Neural cell (in vitro differentiated cells): ENCODE results near the gene CCDC9B. TPM values are rescaled to one million over a fixed set of nuclear protein-coding genes. Genes with fewer than 3 reads are reported as not detected.

Experiments used
- H2AFZ ChIP-seq: fragments of 200-600, 300-800 bp; sonication (generic), shearing (Covaris generic); 2 replicates; pipeline ENCODE4 v1.6.0; 2014; ENCODE audit warnings: low read depth, mild to moderate bottlenecking, antibody characterized with exemption, low read length, moderate library complexity
- H3F3A ChIP-seq: fragments of 200-600 bp; shearing (Covaris generic); 2 replicates; pipeline ENCODE4 v1.6.1; 2016; ENCODE audit warnings: mild to moderate bottlenecking, moderate library complexity, mixed read lengths, antibody characterized with exemption, low read length; ENCODE audit not compliant: insufficient read depth, poor library complexity, severe bottlenecking
- H3K27ac ChIP-seq: fragments of 200-600, 300-800 bp; sonication (generic), shearing (Covaris generic); 2 replicates; pipeline ENCODE4 v1.5.1; 2014; ENCODE audit warnings: mild to moderate bottlenecking, low read length, moderate library complexity
- H3K27me3 ChIP-seq: fragments of 300-800, 200-600 bp; sonication (generic), shearing (Covaris generic); 2 replicates; pipeline ENCODE4 v1.6.0; 2014; ENCODE audit warnings: mild to moderate bottlenecking, low read depth, low read length, moderate library complexity; ENCODE audit not compliant: insufficient read depth
- H3K36me3 ChIP-seq: fragments of 300-800, 200-600 bp; sonication (generic), shearing (Covaris generic); 2 replicates; pipeline ENCODE4 v1.5.1; 2014; ENCODE audit warnings: mild to moderate bottlenecking, antibody characterized with exemption, low read length, moderate library complexity; ENCODE audit not compliant: insufficient read depth
- H3K4me2 ChIP-seq: fragments of 300-800, 200-600 bp; sonication (generic), shearing (Covaris generic); 2 replicates; pipeline ENCODE4 v1.6.0; 2014; ENCODE audit warnings: mild to moderate bottlenecking, low read length
- H3K4me3 ChIP-seq: fragments of 300-800, 200-600 bp; sonication (generic), shearing (Covaris generic); 2 replicates; pipeline ENCODE4 v1.5.1; 2014; ENCODE audit warnings: mild to moderate bottlenecking, low read length, moderate library complexity
- H3K79me2 ChIP-seq: fragments of 200-600 bp; shearing (Covaris generic); replicated peaks from 2 replicates; pipeline ENCODE4 v1.6.0; 2014; ENCODE audit warnings: mild to moderate bottlenecking, low read length, moderate library complexity; ENCODE audit not compliant: insufficient read depth
- H3K9ac ChIP-seq: fragments of 300-800, 200-600 bp; sonication (generic), shearing (Covaris generic); 2 replicates; pipeline ENCODE4 v1.6.1; 2016; ENCODE audit warnings: mild to moderate bottlenecking, low read length, mixed read lengths
- H3K9me2 ChIP-seq: fragments of 200-600 bp; shearing (Covaris generic); 2 replicates; pipeline ENCODE4 v1.6.1; 2016; ENCODE audit warnings: mild to moderate bottlenecking, low read length, mixed read lengths; ENCODE audit not compliant: insufficient read depth
- H3K9me3 ChIP-seq: fragments of 200-600, 300-800 bp; sonication (generic), shearing (Covaris generic); 2 replicates; pipeline ENCODE4 v1.6.1; 2016; ENCODE audit warnings: mild to moderate bottlenecking, mixed run types, low read length, moderate library complexity, mixed read lengths
- H4K20me1 ChIP-seq: fragments of 200-600 bp; shearing (Covaris generic); 2 replicates; pipeline ENCODE4 v1.6.1; 2016; ENCODE audit warnings: mild to moderate bottlenecking, mixed run types; ENCODE audit not compliant: insufficient read depth
- CTCF ChIP-seq: fragments of 450-650 bp; IDR thresholded peaks from 2 replicates; pipeline ENCODE4 v1.5.1; 2014; ENCODE audit warnings: antibody characterized with exemption, mild to moderate bottlenecking, moderate library complexity; ENCODE audit not compliant: poor library complexity, severe bottlenecking
- EP300 ChIP-seq: fragments of 450-650 bp; conservative IDR thresholded peaks from 2 replicates; pipeline ENCODE4 v1.6.1; 2014; ENCODE audit warnings: antibody characterized with exemption, mild to moderate bottlenecking, moderate library complexity; ENCODE audit not compliant: poor library complexity, severe bottlenecking
- EZH2 ChIP-seq: fragments of 200-600, 300-800 bp; shearing (Covaris generic), sonication (generic); IDR thresholded peaks from 2 replicates; pipeline ENCODE4 v1.6.1; 2014; ENCODE audit warnings: antibody characterized with exemption, low read length, borderline replicate concordance, mild to moderate bottlenecking; ENCODE audit not compliant: insufficient read depth, poor library complexity, severe bottlenecking
- MXI1 ChIP-seq: fragments of 450-650 bp; conservative IDR thresholded peaks from 2 replicates; pipeline ENCODE4 v1.6.1; 2014; ENCODE audit warnings: antibody characterized with exemption, mild to moderate bottlenecking; ENCODE audit not compliant: poor library complexity, severe bottlenecking
- POLR2AphosphoS5 ChIP-seq: IDR thresholded peaks from 2 replicates; pipeline ENCODE4 v1.6.1; 2012
- RAD21 ChIP-seq: fragments of 450-650 bp; conservative IDR thresholded peaks from 2 replicates; pipeline ENCODE4 v1.6.1; 2014; ENCODE audit warnings: antibody characterized with exemption, mild to moderate bottlenecking, moderate library complexity
- REST ChIP-seq: IDR thresholded peaks from 2 replicates; pipeline ENCODE4 v1.6.1; 2012; ENCODE audit warnings: borderline replicate concordance
- SMC3 ChIP-seq: fragments of 450-650 bp; conservative IDR thresholded peaks from 2 replicates; pipeline ENCODE4 v1.6.1; 2014; ENCODE audit warnings: antibody characterized with exemption, mild to moderate bottlenecking, moderate library complexity; ENCODE audit not compliant: poor library complexity
- TAF1 ChIP-seq: IDR thresholded peaks from 2 replicates; pipeline ENCODE4 v1.6.1; 2012; ENCODE audit warnings: low read depth
- polyA plus RNA-seq: library from polyadenylated mRNA; depleted of rRNA; stranded (reverse); fragments of >200 nt; gene quantifications from 2 replicates; pipeline ENCODE4 v1.2.3, GENCODE V29; 2014

CCDC9B gene
- polyA plus RNA-seq, 1 donor from 2014 or later: not detected

DNA sequence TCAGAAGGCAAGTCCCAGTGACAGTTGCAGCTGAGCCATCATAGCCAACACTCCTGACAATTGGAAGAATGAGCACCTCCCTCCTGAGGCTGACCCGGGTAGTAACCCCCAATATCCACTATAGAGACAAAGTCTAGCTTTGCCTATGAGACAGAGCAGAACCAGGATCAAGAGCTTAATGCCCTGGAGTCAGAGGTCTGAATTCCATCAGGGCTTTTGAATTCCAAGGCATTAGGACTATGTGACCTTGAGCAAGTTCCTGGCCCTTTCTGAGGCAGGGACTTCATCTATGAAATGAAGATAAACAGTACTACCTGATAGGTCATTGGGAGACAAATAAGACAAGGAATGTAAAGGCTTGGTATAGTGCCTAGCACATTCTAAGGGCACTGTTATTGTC, 20.3 kb downstream of the CCDC9B start:
- Histone ChIP-seq H3K9me2 (no peaks in the 10 kb centered on the region), H3K9me3 (no peaks in the 10 kb centered on the region), H3K4me3 (no peak overlapping the region), H4K20me1 (no peaks in the 10 kb centered on the region), H3K36me3 (no peaks in the 10 kb centered on the region), H3K27ac (peak overlapping the region; percentile 21), H3K9ac (no peak overlapping the region), H2AFZ (no peak overlapping the region), H3K27me3 (no peaks in the 10 kb centered on the region), H3F3A (no peaks in the 10 kb centered on the region), H3K79me2 (peaks cover 6% of the 10 kb centered on the region), H3K4me2 (no peak overlapping the region)
- TF ChIP-seq REST (no peak), MXI1 (no peak), CTCF (no peak), EP300 (no peak), EZH2 (no peak), POLR2AphosphoS5 (no peak), SMC3 (no peak), RAD21 (no peak), TAF1 (no peak)

DNA sequence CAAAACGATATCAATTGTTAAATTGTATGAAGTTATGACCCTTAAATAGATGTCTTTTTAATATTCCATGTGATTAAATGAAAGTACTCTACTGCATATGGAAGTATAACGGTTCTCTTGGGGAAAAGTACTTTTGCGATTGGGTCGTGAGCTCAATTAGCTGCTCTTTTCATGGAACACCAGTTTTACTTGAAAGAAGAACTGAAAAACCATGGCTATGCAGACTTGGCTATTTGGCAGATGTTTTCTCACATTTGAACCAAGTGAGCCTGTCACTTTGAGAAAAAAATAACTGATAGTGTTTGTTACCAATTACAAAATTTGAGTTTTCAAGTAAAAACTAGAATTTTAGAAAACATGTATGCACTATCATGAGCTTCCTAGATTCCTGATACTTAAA, 23.2 kb downstream of the CCDC9B start:
- Histone ChIP-seq H3K9ac (no peak overlapping the region), H3K4me3 (no peak overlapping the region), H3K9me3 (no peaks in the 10 kb centered on the region), H4K20me1 (no peaks in the 10 kb centered on the region), H3K9me2 (no peaks in the 10 kb centered on the region), H3K36me3 (no peaks in the 10 kb centered on the region), H3K79me2 (no peaks in the 10 kb centered on the region), H3K4me2 (no peak overlapping the region), H3K27ac (no peak overlapping the region), H3K27me3 (no peaks in the 10 kb centered on the region), H2AFZ (no peak overlapping the region), H3F3A (no peaks in the 10 kb centered on the region)
- TF ChIP-seq EP300: no peak
- TF ChIP-seq RAD21: no peak
- TF ChIP-seq MXI1: no peak
- no peak for TF ChIP-seq CTCF
- no peak for TF ChIP-seq REST
- no peak for TF ChIP-seq TAF1
- TF ChIP-seq POLR2AphosphoS5: no peak
- TF ChIP-seq EZH2: no peak
- TF ChIP-seq SMC3: no peak
